HG03521 (cell line): ENCODE results near the gene PLP2.
A peak's percentile ranks its signal among the peaks of the same experiment; 100 is the strongest.
"Not testable (repeated sequence)": the region's sequence is repeated elsewhere in the genome, so short reads cannot be mapped to it uniquely, and the experiment has no call there.

Experiments used
- ATAC-seq: cut with Tn5 transposase; IDR thresholded peaks from one replicate; pipeline ENCODE4 v1.9.1; 2021; ENCODE audit warnings: mild to moderate bottlenecking, moderate library complexity; ENCODE audit not compliant: unreplicated experiment

The PLP2 gene, protein sequence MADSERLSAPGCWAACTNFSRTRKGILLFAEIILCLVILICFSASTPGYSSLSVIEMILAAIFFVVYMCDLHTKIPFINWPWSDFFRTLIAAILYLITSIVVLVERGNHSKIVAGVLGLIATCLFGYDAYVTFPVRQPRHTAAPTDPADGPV

DNA sequence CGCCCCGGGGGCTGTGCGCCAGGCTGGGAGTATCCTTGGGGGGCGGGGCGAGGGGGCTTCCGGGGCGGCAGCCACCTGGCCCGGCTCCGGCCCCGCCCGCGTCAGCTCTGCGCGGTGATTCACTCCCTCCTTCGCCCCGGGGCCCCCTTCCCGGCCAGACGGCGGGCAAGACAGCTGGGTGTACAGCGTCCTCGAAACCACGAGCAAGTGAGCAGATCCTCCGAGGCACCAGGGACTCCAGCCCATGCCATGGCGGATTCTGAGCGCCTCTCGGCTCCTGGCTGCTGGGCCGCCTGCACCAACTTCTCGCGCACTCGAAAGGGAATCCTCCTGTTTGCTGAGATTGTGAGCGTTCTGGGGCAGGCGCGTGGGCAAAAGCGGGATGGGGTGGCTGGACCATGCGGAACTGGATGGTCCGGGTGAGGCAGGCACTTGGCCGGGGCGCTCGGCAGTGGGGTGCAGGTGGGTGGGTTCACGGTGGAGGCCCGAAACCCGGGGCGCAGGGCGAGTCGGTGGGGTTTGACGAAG, at the start of gene PLP2:
TSS of gene PLP2 (plus strand) at position 147 of the 528 bp plus-strand sequence. CDS start at position 250, 103 bp downstream.
- no peak for ATAC-seq

- no peak for ATAC-seq
Measured at GRCh38 chrX:49122499-49122898, 49.2 kb upstream of the PLP2 start.

- not testable (repeated sequence) for ATAC-seq
Measured at GRCh38 chrX:49127742-49128258, 43.9 kb upstream of the PLP2 start.

DNA sequence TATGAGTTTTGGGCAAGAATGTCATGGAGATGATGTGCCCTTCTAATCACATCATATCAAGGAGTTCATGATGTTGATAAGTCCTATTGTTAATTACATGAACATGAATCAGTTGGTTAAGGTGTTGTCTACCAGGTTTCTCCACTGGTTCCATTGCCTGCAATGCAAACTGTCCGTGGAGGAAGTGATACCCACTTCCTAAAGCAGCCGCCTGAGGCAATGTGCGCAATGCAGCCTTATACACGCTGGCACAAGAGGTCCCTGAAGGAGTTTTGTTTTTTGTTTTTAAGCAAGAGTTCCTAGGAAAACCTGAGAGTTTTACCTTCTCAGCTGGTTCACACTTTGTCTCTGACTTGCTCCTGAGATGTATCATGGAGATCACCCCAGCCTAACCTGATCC, 42.3 kb upstream of the PLP2 start:
- ATAC-seq: no peak

DNA sequence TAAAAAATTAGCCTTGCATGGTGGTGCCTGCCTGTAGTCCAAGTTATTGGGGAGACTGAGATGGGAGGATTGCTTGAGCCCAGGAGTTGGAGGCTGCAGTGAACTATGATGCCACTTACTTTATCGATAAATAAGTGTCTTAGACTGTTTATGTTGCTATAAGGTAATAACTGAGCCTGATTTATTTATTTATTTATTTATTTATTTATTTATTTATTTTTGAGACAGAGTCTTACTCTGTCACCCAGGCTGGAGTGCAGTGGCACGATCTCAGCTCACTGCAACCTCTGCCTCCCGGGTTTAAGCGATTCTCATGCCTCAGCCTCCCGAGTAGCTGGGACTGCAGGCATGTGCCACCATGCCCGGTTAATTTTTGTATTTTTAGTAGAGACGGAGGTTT, 39.4 kb upstream of the PLP2 start:
- not testable (repeated sequence) for ATAC-seq

DNA sequence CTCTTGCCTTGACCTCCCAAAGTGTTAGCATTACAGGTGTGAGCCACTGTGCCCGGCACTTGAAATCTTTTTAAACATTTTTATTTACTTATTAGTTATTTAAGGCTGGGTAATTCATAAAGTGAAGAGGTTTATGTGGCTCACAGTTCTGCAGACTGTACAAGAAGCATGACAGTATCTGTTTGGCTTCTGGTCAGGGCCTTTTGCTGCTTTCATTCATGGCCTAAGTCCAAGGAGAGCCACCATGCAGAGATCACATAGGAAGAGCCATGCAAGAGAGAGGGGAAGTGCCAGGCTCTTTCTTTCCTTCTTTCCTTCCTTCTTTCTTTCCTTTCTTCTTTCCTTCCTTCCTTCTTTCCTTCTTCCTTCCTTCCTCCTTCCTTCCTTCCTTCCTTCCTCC, 37.9 kb upstream of the PLP2 start:
- ATAC-seq: no peak

DNA sequence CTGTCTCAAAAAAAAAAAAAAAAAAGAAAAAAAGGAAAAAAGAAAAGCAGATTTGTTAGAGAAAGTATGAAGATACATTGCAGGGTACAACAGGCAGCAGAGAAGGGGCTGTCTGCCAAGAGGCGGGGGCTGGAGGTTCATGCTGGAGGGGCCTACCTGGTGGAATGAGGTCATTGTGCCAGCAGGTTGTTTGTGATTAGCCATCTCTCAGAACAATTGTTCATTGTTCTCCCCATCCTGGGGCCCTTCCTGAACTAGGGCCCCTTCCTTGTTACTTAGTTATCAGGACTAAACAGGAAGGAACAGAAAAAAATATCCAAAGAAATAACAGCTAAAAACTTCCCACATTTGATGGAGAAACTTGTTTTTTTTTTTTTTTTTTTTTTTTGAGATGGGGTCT, 34.2 kb upstream of the PLP2 start:
- ATAC-seq: no peak

DNA sequence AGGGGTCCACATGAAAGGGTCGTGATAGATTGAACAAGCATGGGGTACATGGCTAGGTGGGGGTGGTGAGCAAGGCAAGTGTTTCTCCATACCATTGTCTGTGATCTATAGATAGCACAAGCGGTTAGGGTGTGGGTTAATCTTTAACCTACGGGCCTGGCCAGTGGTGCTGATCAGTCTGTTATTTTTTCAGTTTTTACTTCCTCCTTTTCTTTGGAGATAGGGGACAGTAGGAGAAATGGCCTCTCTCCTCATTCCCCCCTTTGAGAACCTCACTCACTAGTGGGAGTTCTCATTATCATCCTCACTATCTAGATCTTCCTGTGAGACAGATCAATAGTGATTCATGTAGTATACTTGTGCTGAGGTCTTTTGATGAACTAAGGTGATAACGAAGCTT, 32.0 kb upstream of the PLP2 start:
- no peak for ATAC-seq

GRCh38 chrX:49142264-49142663, 29.4 kb upstream of the PLP2 start:
- not testable (repeated sequence) for ATAC-seq

DNA sequence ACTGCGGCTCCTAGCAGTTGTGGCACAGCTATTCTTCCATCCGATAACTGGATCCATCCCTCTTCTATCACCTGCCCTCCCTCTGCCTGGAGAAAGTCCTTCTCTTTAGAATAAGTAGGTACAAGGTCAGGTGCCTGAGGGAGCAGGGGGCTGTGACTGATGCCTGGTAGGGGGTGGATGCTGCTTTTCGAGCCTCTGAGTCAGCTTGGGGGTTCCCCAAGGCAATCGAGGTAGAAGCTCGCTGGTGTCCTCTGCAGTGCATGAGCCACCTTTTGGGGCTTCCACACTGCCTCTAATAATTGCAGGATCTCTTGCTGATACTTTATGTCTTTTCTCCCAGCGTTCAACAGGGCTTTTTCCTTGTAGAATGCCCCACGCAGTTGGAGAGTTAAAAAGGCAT, 28.5 kb upstream of the PLP2 start:
- not testable (repeated sequence) for ATAC-seq

DNA sequence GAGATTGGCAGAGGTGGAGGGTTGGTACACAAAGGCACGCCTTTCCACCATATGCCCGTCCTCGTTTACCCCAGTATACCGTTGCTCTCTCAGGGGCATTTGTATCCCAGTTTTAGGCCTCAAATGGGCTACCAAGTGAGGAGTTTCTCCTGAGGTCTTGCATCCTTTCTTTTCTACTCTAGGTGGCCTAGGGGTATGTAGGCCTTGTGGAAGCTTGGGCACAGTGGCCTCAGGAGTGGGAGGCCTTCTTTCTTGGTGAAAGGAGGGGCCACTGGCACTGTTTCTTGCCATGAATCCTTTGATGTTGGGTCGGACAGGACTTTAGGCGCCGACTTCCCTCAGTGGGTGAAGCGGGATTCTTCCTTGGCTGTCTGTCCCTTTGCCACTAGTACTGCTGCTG, 24.4 kb upstream of the PLP2 start:
- ATAC-seq: no peak

GRCh38 chrX:49147936-49148335, 23.8 kb upstream of the PLP2 start:
- ATAC-seq: no peak

GRCh38 chrX:49148390-49149100, 23.2 kb upstream of the PLP2 start:
- not testable (repeated sequence) for ATAC-seq

- not testable (repeated sequence) for ATAC-seq
Measured at GRCh38 chrX:49149291-49149690, 22.4 kb upstream of the PLP2 start.

GRCh38 chrX:49153467-49153866, 18.2 kb upstream of the PLP2 start:
- ATAC-seq: no peak

GRCh38 chrX:49155243-49155899, 16.3 kb upstream of the PLP2 start:
- ATAC-seq: no peak

GRCh38 chrX:49155900-49156837, 15.5 kb upstream of the PLP2 start:
- ATAC-seq: peak; percentile 90

DNA sequence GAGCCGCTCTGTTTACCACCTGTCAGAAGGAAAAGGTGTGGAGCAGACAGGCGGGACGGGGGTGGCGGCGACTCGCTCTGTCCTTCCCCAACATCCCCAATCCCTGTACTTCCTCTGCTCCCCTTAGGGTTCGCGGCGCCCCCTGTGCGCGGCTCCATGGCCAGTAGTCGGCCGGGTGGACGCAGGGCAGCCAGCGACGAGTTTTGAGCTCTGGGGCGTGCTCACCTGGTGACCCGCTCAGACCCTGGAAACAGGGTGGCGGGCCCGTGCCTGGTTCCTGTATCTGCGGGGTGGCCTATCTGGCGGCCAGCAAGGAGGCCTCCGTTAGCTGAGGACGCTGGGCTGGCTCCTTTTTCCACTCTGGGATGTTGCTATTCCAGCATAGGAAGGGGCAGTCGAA, 14.5 kb upstream of the PLP2 start:
- ATAC-seq: no peak

- ATAC-seq: no peak
Measured at GRCh38 chrX:49160908-49161307, 10.8 kb upstream of the PLP2 start.

DNA sequence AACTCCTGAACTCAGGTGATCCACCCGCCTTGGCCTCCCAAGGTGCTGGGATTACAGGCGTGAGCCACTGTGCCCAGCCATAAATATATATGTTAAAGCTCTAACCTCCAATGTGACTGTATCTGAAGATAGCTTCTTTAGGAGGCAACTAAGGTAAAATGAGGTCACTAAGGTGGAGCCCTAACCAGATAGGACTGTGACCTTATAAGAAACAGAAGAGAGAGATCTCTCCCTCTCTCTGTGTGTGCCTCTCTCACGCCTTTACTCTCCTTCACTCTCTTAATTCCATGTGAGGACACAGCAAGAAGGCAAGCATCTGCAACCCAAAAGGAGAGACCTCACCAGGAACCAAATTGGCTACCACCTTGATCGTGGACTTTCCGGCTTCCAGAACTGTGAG, 10.1 kb upstream of the PLP2 start:
- ATAC-seq: no peak

- no peak for ATAC-seq
Measured at GRCh38 chrX:49162620-49163019, 9.1 kb upstream of the PLP2 start, which contains the start of gene MAGIX. Gene MAGIX, plus strand, starts transcription at chrX:49162758. Its CDS starts 132 bp downstream, at chrX:49162890.
